DLD1 (cell line): ENCODE data around the gene STK39.

Experiments used
- in situ Hi-C: cut with HindIII; loops from 2 replicates; pipeline ENCODE4 v1.10.0; 2017; ENCODE audit warnings: low sequenced_read_pairs

Gene STK39

GRCh38 chr2:168185583-168186274 is 61.7 kb downstream of the STK39 start:
- in situ Hi-C loops, result no loop called here

- in situ Hi-C loops, result no loop called here
Observed at GRCh38 chr2:168184681-168185513, 62.5 kb downstream of the STK39 start.

GRCh38 chr2:168183308-168183997 is 63.9 kb downstream of the STK39 start:
- in situ Hi-C loops, result no loop called here

- in situ Hi-C loops, result no loop called here
Observed at GRCh38 chr2:168182550-168183249, 64.7 kb downstream of the STK39 start.

- in situ Hi-C loops, result no loop called here
Observed at GRCh38 chr2:168181825-168182224, 65.6 kb downstream of the STK39 start.

- in situ Hi-C loops, result no loop called here
Observed at GRCh38 chr2:168180914-168181313, 66.5 kb downstream of the STK39 start.

GRCh38 chr2:168180483-168180882 is 66.9 kb downstream of the STK39 start:
- in situ Hi-C loops, result no loop called here

- in situ Hi-C loops, result no loop called here
Observed at GRCh38 chr2:168179592-168179991, 67.8 kb downstream of the STK39 start.

- in situ Hi-C loops, result no loop called here
Observed at GRCh38 chr2:168178520-168179324, 68.7 kb downstream of the STK39 start.

GRCh38 chr2:168176402-168176801 is 71.0 kb downstream of the STK39 start:
- in situ Hi-C loops, result no loop called here

- in situ Hi-C loops, result no loop called here
Observed at GRCh38 chr2:168175469-168175868, 71.9 kb downstream of the STK39 start.

GRCh38 chr2:168174756-168175155 is 72.6 kb downstream of the STK39 start:
- in situ Hi-C loops, result no loop called here

- in situ Hi-C loops, result no loop called here
Observed at GRCh38 chr2:168172071-168172470, 75.3 kb downstream of the STK39 start.

- in situ Hi-C loops, result no loop called here
Observed at GRCh38 chr2:168171059-168171762, 76.2 kb downstream of the STK39 start.

- in situ Hi-C loops, result no loop called here
Observed at GRCh38 chr2:168169097-168169745, 78.2 kb downstream of the STK39 start.

GRCh38 chr2:168167511-168168263 is 79.7 kb downstream of the STK39 start:
- in situ Hi-C loops, result no loop called here

GRCh38 chr2:168166902-168167510 is 80.4 kb downstream of the STK39 start:
- in situ Hi-C loops, result no loop called here
